ENCODE results near the gene CCDC40. TPM values are rescaled to one million over a fixed set of nuclear protein-coding genes. Genes with fewer than 3 reads are reported as not detected.

CCDC40 gene
- total RNA-seq, 1 donor from 2014 or later, result 7.7 TPM

GRCh38 chr17:80123791-80124190, 87.3 kb downstream of the CCDC40 start:
- no peak for DNase-seq (ENCODE audit: low spot score)
- Histone ChIP-seq H4K20me1 (ENCODE audit: low read depth) (no peaks in the 10 kb centered on the region), H3K36me3 (no peaks in the 10 kb centered on the region), H3K4me2 (peak overlapping the region; percentile 8), H3K79me2 (ENCODE audit: low read depth) (no peaks in the 10 kb centered on the region), H3K27ac (no peak overlapping the region), H3K4me1 (peaks cover 11% of the 10 kb centered on the region), H3F3A (ENCODE audit: low read depth) (peaks cover 8% of the 10 kb centered on the region), H3K9me3 (ENCODE audit: low read depth) (no peaks in the 10 kb centered on the region), H3K27me3 (no peaks in the 10 kb centered on the region), H3K4me3 (no peak overlapping the region), H3K9ac (no peak overlapping the region), H2AFZ (replicated peaks) (peak overlapping the region; percentile 95)
- Mint-ChIP-seq H3K4me3 (no peak overlapping the region), H3K27ac (peak overlapping the region; percentile 70), H3K9me3 (no peaks in the 10 kb centered on the region), H3K36me3 (no peaks in the 10 kb centered on the region), H3K4me1 (peaks cover 12% of the 10 kb centered on the region), H3K27me3 (ENCODE audit: insufficient read depth, low read depth) (peaks cover 6% of the 10 kb centered on the region)
- TF ChIP-seq CTCF (IDR thresholded peaks at IDR 0.05) (no peak), EZH2 (IDR thresholded peaks at IDR 0.05) (no peak), EZH2phosphoT487 (IDR thresholded peaks at IDR 0.05) (no peak)

- Histone ChIP-seq H3K27me3 (no peaks in the 10 kb centered on the region), H3K9me3 (ENCODE audit: low read depth) (no peaks in the 10 kb centered on the region), H3K4me2 (peak overlapping the region; percentile 8), H4K20me1 (ENCODE audit: low read depth) (no peaks in the 10 kb centered on the region), H3K4me1 (peaks cover 11% of the 10 kb centered on the region), H3K4me3 (no peak overlapping the region), H3K27ac (no peak overlapping the region), H3K79me2 (ENCODE audit: low read depth) (no peaks in the 10 kb centered on the region), H3F3A (ENCODE audit: low read depth) (peaks cover 8% of the 10 kb centered on the region), H2AFZ (replicated peaks) (peak overlapping the region; percentile 95), H3K9ac (no peak overlapping the region), H3K36me3 (no peaks in the 10 kb centered on the region)
- Mint-ChIP-seq H3K9me3 (no peaks in the 10 kb centered on the region), H3K27ac (peak overlapping the region; percentile 70), H3K36me3 (no peaks in the 10 kb centered on the region), H3K27me3 (ENCODE audit: insufficient read depth, low read depth) (peaks cover 6% of the 10 kb centered on the region), H3K4me3 (no peak overlapping the region), H3K4me1 (peaks cover 12% of the 10 kb centered on the region)
- DNase-seq (ENCODE audit: low spot score), result peak; percentile 78
- TF ChIP-seq EZH2 (IDR thresholded peaks at IDR 0.05), result no peak
- no peak for TF ChIP-seq EZH2phosphoT487 (IDR thresholded peaks at IDR 0.05)
- peak; percentile 69 for TF ChIP-seq CTCF (IDR thresholded peaks at IDR 0.05)
Measured at GRCh38 chr17:80124351-80124981, 88.0 kb downstream of the CCDC40 start.

GRCh38 chr17:80125656-80126448, 89.4 kb downstream of the CCDC40 start:
- Mint-ChIP-seq H3K9me3 (no peaks in the 10 kb centered on the region), H3K27me3 (ENCODE audit: insufficient read depth, low read depth) (peaks cover 6% of the 10 kb centered on the region), H3K4me3 (no peak overlapping the region), H3K27ac (no peak overlapping the region), H3K4me1 (peaks cover 12% of the 10 kb centered on the region), H3K36me3 (no peaks in the 10 kb centered on the region)
- Histone ChIP-seq H3K4me3 (no peak overlapping the region), H3K9ac (no peak overlapping the region), H3K4me2 (no peak overlapping the region), H3F3A (ENCODE audit: low read depth) (peaks cover 9% of the 10 kb centered on the region), H3K36me3 (no peaks in the 10 kb centered on the region), H3K4me1 (peaks cover 11% of the 10 kb centered on the region), H3K9me3 (ENCODE audit: low read depth) (no peaks in the 10 kb centered on the region), H3K27me3 (no peaks in the 10 kb centered on the region), H2AFZ (replicated peaks) (no peak overlapping the region), H3K27ac (no peak overlapping the region), H4K20me1 (ENCODE audit: low read depth) (no peaks in the 10 kb centered on the region), H3K79me2 (ENCODE audit: low read depth) (no peaks in the 10 kb centered on the region)
- no peak for TF ChIP-seq CTCF (IDR thresholded peaks at IDR 0.05)
- TF ChIP-seq EZH2phosphoT487 (IDR thresholded peaks at IDR 0.05), result no peak
- no peak for TF ChIP-seq EZH2 (IDR thresholded peaks at IDR 0.05)
- DNase-seq (ENCODE audit: low spot score), result no peak
